Trophoblast cell (in vitro differentiated cells and primary cell): ENCODE data around the gene TNRC6C.

Experiments used
- DNase-seq, 2 donors: peaks; one replicate each; pipeline ENCODE4 v3.0.0-alpha.2; 2016
- H2AFZ ChIP-seq: 2 replicates; pipeline ENCODE4 v1.6.1; 2013; ENCODE audit warnings: low read length, moderate library complexity, mild to moderate bottlenecking; ENCODE audit not compliant: insufficient read depth, poor library complexity
- H2AK5ac ChIP-seq: 2 replicates; pipeline ENCODE4 v1.6.1; 2013; ENCODE audit warnings: mild to moderate bottlenecking, low read length
- H2BK120ac ChIP-seq: 2 replicates; pipeline ENCODE4 v1.6.1; 2013; ENCODE audit warnings: low read length, mild to moderate bottlenecking, moderate library complexity; ENCODE audit not compliant: insufficient read depth, poor library complexity
- H2BK12ac ChIP-seq: 2 replicates; pipeline ENCODE4 v1.6.1; 2013; ENCODE audit warnings: mild to moderate bottlenecking, low read length, moderate library complexity
- H2BK5ac ChIP-seq: 2 replicates; pipeline ENCODE4 v1.6.1; 2013; ENCODE audit warnings: low read length, low read depth, moderate library complexity, mild to moderate bottlenecking; ENCODE audit not compliant: poor library complexity
- H3K14ac ChIP-seq: 2 replicates; pipeline ENCODE4 v1.6.1; 2013; ENCODE audit warnings: mild to moderate bottlenecking, low read length
- H3K18ac ChIP-seq: 2 replicates; pipeline ENCODE4 v1.6.1; 2013; ENCODE audit warnings: mild to moderate bottlenecking, low read length
- H3K23ac ChIP-seq: 2 replicates; pipeline ENCODE4 v1.6.1; 2013; ENCODE audit warnings: low read length
- H3K27ac ChIP-seq: 2 replicates; pipeline ENCODE4 v1.5.1; 2013; ENCODE audit warnings: low read depth, mild to moderate bottlenecking, inconsistent platforms, low read length, moderate library complexity
- H3K27me3 ChIP-seq: 2 replicates; pipeline ENCODE4 v1.6.1; 2013; ENCODE audit warnings: inconsistent platforms, mild to moderate bottlenecking, low read length, moderate library complexity; ENCODE audit not compliant: insufficient read depth
- H3K36me3 ChIP-seq, 2 experiments: 1 replicate in 1 of 2; 2 replicates in 1 of 2; pipeline ENCODE4 v1.6.1; 2013; ENCODE audit warnings: low read length in 2 of 2, mild to moderate bottlenecking in 2 of 2, moderate library complexity in 1 of 2; ENCODE audit not compliant: insufficient read depth in 2 of 2, control insufficient read depth in 1 of 2
- H3K4ac ChIP-seq: 2 replicates; pipeline ENCODE4 v1.6.1; 2013; ENCODE audit warnings: low read depth, mild to moderate bottlenecking, low read length, moderate library complexity
- H3K4me1 ChIP-seq, 2 experiments: 1 replicate in 1 of 2; 2 replicates in 1 of 2; pipeline ENCODE4 v1.6.1; 2013; ENCODE audit warnings: low read length in 2 of 2, mild to moderate bottlenecking in 2 of 2, moderate library complexity in 1 of 2; ENCODE audit not compliant: insufficient read depth in 2 of 2, control insufficient read depth in 1 of 2
- H3K4me2 ChIP-seq: 2 replicates; pipeline ENCODE4 v1.6.1; 2013; ENCODE audit warnings: inconsistent platforms, mild to moderate bottlenecking, low read length, moderate library complexity
- H3K4me3 ChIP-seq: 2 replicates; pipeline ENCODE4 v1.5.1; 2013; ENCODE audit warnings: mild to moderate bottlenecking, low read depth, low read length, inconsistent platforms
- H3K79me1 ChIP-seq: one replicate; pipeline ENCODE4 v1.6.1; 2013; ENCODE audit warnings: low read length
- H3K79me2 ChIP-seq: 2 replicates; pipeline ENCODE4 v1.6.1; 2013; ENCODE audit warnings: low read length, mild to moderate bottlenecking; ENCODE audit not compliant: control insufficient read depth, insufficient read depth, poor library complexity
- H3K9ac ChIP-seq: 2 replicates; pipeline ENCODE4 v1.6.1; 2013; ENCODE audit warnings: mild to moderate bottlenecking, low read length
- H3K9me3 ChIP-seq: 2 replicates; pipeline ENCODE4 v1.6.1; 2013; ENCODE audit warnings: low read depth, mild to moderate bottlenecking, control low read depth, inconsistent platforms, low read length; ENCODE audit not compliant: insufficient read depth
- H4K12ac ChIP-seq: 2 replicates; pipeline ENCODE4 v1.6.1; 2013; ENCODE audit warnings: low read depth, mild to moderate bottlenecking, low read length, moderate library complexity
- H4K8ac ChIP-seq: 2 replicates; pipeline ENCODE4 v1.6.1; 2013; ENCODE audit warnings: low read depth, mild to moderate bottlenecking, low read length, moderate library complexity
- H4K91ac ChIP-seq: one replicate; pipeline ENCODE4 v1.6.1; 2013; ENCODE audit warnings: low read depth, mild to moderate bottlenecking, low read length, moderate library complexity
- WGBS: extraction: QIAGEN DNeasy Blood & Tissue Kit; methylation state at CpG from one replicate; pipeline ENCODE4 v1.1.7; 2013; ENCODE audit warnings: missing lambda C conversion rate; ENCODE audit not compliant: insufficient read length, insufficient coverage; ENCODE audit errors: extremely low coverage; 5-methylcytosine and 5-hydroxymethylcytosine counted together

The TNRC6C gene

DNA sequence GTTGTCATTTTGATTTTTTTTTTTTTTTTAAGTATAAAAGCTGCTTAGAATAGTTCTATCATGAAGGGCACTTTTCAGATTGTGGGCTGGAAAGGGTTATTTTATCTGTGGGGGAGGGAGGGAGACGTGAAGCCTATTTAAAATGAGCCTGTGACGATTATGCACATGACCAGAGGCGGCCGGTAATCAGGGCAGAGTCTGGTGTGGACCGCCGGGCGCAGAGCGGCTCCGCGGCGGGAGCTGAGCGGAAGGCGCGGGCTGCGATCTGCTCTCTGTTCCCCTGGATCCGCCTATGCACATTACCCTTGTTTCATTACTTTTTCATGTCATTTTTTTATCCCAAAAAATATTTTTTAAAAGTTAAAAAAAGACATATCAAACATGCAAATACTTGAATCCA lies 146.6 kb downstream of the TNRC6C start:
- peaks cover 21 to 22% of the 10 kb centered on the region in 2 experiments for H3K36me3 ChIP-seq
- no peak overlapping the region for H2BK12ac ChIP-seq
- H4K8ac ChIP-seq: no peak overlapping the region
- no peak overlapping the region for H3K14ac ChIP-seq
- H3K4me1 ChIP-seq: no peaks in the 10 kb centered on the region
- no peak overlapping the region for H3K27ac ChIP-seq
- H3K4me2 ChIP-seq: no peak overlapping the region
- peaks cover 11% of the 10 kb centered on the region for H3K9me3 ChIP-seq
- H2BK5ac ChIP-seq: no peak overlapping the region
- H4K12ac ChIP-seq: no peak overlapping the region
- H3K27me3 ChIP-seq: no peaks in the 10 kb centered on the region
- no peak overlapping the region for H3K4me3 ChIP-seq
- H3K79me2 ChIP-seq: no peaks in the 10 kb centered on the region
- H3K9ac ChIP-seq: no peak overlapping the region
- H3K23ac ChIP-seq: no peak overlapping the region
- H3K4ac ChIP-seq: no peak overlapping the region
- H2BK120ac ChIP-seq: no peak overlapping the region
- H2AK5ac ChIP-seq: no peak overlapping the region
- no peak overlapping the region for H4K91ac ChIP-seq
- no peak for DNase-seq
- no CpG with 5 or more reads among the region's 16 CpGs for WGBS
- no peak overlapping the region for H3K18ac ChIP-seq
- H3K79me1 ChIP-seq: no peaks in the 10 kb centered on the region
- H2AFZ ChIP-seq: no peak overlapping the region

DNA sequence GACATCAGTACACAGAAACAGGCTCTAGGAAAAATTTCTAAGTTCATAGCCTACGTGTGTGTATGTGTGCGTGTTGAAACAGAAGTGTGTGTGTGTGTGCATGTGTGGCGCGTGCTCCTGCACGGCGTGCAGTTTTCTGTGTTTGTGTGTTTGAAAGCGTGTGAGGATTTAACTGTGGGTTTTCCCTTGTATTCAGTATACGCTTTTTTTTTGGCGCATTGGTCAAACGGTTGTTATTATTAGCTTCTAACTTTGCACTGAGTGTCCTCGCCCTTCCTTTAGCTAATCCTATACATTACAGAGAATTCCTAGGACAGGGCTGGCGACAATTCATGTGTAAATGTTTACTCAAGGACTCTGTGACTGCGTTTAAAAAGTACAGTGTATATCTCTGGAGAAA lies 147.0 kb downstream of the TNRC6C start:
- no peak for DNase-seq
- no peak overlapping the region for H3K4me2 ChIP-seq
- H3K4ac ChIP-seq: no peak overlapping the region
- H3K14ac ChIP-seq: no peak overlapping the region
- no peak overlapping the region for H3K18ac ChIP-seq
- H3K27me3 ChIP-seq: no peaks in the 10 kb centered on the region
- no peaks in the 10 kb centered on the region for H3K79me2 ChIP-seq
- H3K4me3 ChIP-seq: no peak overlapping the region
- H2AK5ac ChIP-seq: no peak overlapping the region
- no peak overlapping the region for H2AFZ ChIP-seq
- no peak overlapping the region for H4K8ac ChIP-seq
- H3K27ac ChIP-seq: no peak overlapping the region
- no peaks in the 10 kb centered on the region for H3K79me1 ChIP-seq
- WGBS: no CpG with 5 or more reads among the region's 13 CpGs
- no peak overlapping the region for H4K12ac ChIP-seq
- no peak overlapping the region for H3K9ac ChIP-seq
- no peaks in the 10 kb centered on the region for H3K4me1 ChIP-seq
- peaks cover 23 to 26% of the 10 kb centered on the region in 2 experiments for H3K36me3 ChIP-seq
- H2BK120ac ChIP-seq: no peak overlapping the region
- peaks cover 8% of the 10 kb centered on the region for H3K9me3 ChIP-seq
- H4K91ac ChIP-seq: no peak overlapping the region
- no peak overlapping the region for H3K23ac ChIP-seq
- H2BK12ac ChIP-seq: no peak overlapping the region
- no peak overlapping the region for H2BK5ac ChIP-seq

DNA sequence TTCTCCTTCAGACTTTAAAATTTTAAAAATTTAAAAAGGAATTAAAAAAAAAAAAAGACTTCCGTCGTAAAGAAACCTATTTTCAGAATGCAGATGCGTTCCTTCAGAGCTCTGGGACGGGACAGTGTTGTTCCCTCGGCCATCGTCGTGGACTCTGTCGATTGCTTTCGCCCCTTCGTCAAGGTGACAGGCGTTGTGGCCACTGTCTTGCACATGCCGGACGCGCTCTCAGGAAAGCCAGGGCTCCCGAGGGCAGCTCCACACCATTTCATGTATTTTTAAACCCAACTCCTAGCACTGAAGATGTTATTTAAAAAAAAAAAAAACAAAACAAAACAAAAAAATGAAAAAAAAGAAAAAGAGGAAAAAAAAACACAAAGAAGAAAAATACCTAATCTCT lies 147.7 kb downstream of the TNRC6C start:
- Histone ChIP-seq H3K4me3 (no peak overlapping the region), H3K79me2 (no peaks in the 10 kb centered on the region), H2BK5ac (no peak overlapping the region), H2BK120ac (no peak overlapping the region), H3K36me3 (peaks cover 28 to 32% of the 10 kb centered on the region in 2 experiments), H4K12ac (no peak overlapping the region), H3K4me2 (no peak overlapping the region), H3K9me3 (peaks cover 8% of the 10 kb centered on the region), H3K23ac (no peak overlapping the region), H4K8ac (no peak overlapping the region), H3K79me1 (no peaks in the 10 kb centered on the region), H3K9ac (no peak overlapping the region), H2AK5ac (no peak overlapping the region), H3K18ac (no peak overlapping the region), H3K27me3 (no peaks in the 10 kb centered on the region), H2BK12ac (no peak overlapping the region), H3K4ac (no peak overlapping the region), H3K4me1 (no peaks in the 10 kb centered on the region), H3K27ac (no peak overlapping the region), H2AFZ (no peak overlapping the region), H3K14ac (no peak overlapping the region), H4K91ac (no peak overlapping the region)
- WGBS: no CpG with 5 or more reads among the region's 15 CpGs
- DNase-seq: no peak

DNA sequence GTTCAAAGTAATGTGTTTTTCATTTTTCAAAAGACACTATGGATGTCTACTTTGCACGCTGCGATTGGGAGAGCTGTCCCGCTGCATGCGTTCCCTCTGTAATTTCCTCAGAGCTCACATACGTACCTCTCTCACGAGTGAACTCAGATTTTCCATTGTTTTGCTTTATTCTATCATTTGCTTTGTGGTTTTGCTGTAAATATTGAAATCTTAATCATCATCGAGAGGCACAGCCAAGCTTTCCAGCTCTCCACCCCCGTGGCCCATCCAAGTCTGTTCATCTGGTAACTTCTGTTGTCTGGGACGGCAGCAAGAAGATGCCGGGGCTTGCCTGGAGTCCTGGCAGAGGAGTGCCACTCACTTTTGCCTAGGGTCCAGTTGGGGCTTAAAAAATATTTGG lies 149.0 kb downstream of the TNRC6C start:
- Histone ChIP-seq H2BK12ac (no peak overlapping the region), H3K36me3 (peaks cover 35 to 42% of the 10 kb centered on the region in 2 experiments), H2AK5ac (no peak overlapping the region), H3K9ac (no peak overlapping the region), H2AFZ (no peak overlapping the region), H3K27ac (no peak overlapping the region), H3K4me3 (no peak overlapping the region), H3K4me1 (no peaks in the 10 kb centered on the region), H3K27me3 (no peaks in the 10 kb centered on the region), H2BK5ac (no peak overlapping the region), H3K4ac (no peak overlapping the region), H3K14ac (no peak overlapping the region), H3K79me2 (no peaks in the 10 kb centered on the region), H2BK120ac (no peak overlapping the region), H3K79me1 (no peaks in the 10 kb centered on the region), H4K8ac (no peak overlapping the region), H3K23ac (no peak overlapping the region), H4K91ac (no peak overlapping the region), H3K18ac (no peak overlapping the region), H4K12ac (no peak overlapping the region), H3K4me2 (no peak overlapping the region), H3K9me3 (peaks cover 1% of the 10 kb centered on the region)
- DNase-seq: no peak
- no CpG with 5 or more reads among the region's 10 CpGs for WGBS
